NT2/D1 (cell line): ENCODE data around the gene EPN1.
"Not testable (repeated sequence)": the region's sequence is repeated elsewhere in the genome, so short reads cannot be mapped to it uniquely, and the experiment has no call there.

ENCODE experiments used
- SUZ12 ChIP-seq: IDR thresholded peaks from 2 replicates; pipeline ENCODE4 v1.6.1; 2011; ENCODE audit not compliant: insufficient read length, insufficient read depth; ENCODE audit errors: extremely low read depth
- YY1 ChIP-seq: IDR thresholded peaks from 2 replicates; pipeline ENCODE4 v1.6.1; 2011; ENCODE audit not compliant: insufficient read length, insufficient read depth
- ZNF274 ChIP-seq: IDR thresholded peaks from 2 replicates; pipeline ENCODE4 v1.6.1; 2011; ENCODE audit warnings: mild to moderate bottlenecking, low read depth, low read length

GRCh38 chr19:55730378-55730777 is 55.4 kb downstream of the EPN1 start:
- not testable (repeated sequence) for TF ChIP-seq YY1, SUZ12, ZNF274
